Suprapubic skin (tissue), 4 donors: ENCODE data around the gene HIVEP3. TPM values are rescaled to one million over a fixed set of nuclear protein-coding genes. Genes with fewer than 3 reads are reported as not detected.

ENCODE experiments used
- DNase-seq, 2 donors: peaks; one replicate each; pipeline ENCODE4 v3.0.0-alpha.2; 2019; ENCODE audit warnings: low spot score in 2 of 2
- H3K27ac ChIP-seq: fragments of 200-600 bp; sonication (generic); one replicate; pipeline ENCODE4 v1.5.1; 2019
- H3K27me3 ChIP-seq: fragments of 200-600 bp; sonication (generic); one replicate; pipeline ENCODE4 v1.5.1; 2019
- H3K36me3 ChIP-seq: fragments of 200-600 bp; sonication (generic); one replicate; pipeline ENCODE4 v1.5.1; 2019
- H3K4me1 ChIP-seq: fragments of 200-600 bp; sonication (generic); one replicate; pipeline ENCODE4 v1.5.1; 2019
- H3K4me3 ChIP-seq: fragments of 200-600 bp; sonication (generic); one replicate; pipeline ENCODE4 v1.5.1; 2019; ENCODE audit warnings: mild to moderate bottlenecking
- H3K9me3 ChIP-seq: fragments of 200-600 bp; sonication (generic); one replicate; pipeline ENCODE4 v1.5.1; 2019
- EP300 ChIP-seq: sonication (generic); formaldehyde crosslinking; IDR thresholded peaks from one replicate; pipeline ENCODE4 v1.6.1; 2017; ENCODE audit warnings: antibody characterized with exemption
- POLR2A ChIP-seq, 2 donors: fragments of 450-650 bp; IDR thresholded peaks; one replicate each; pipeline ENCODE4 v1.6.1; 2017; ENCODE audit warnings: antibody characterized with exemption in 2 of 2, mild to moderate bottlenecking in 2 of 2, moderate library complexity in 2 of 2
- POLR2AphosphoS5 ChIP-seq, 3 donors: sonication (generic); formaldehyde crosslinking; IDR thresholded peaks; one replicate each; pipeline ENCODE4 v1.6.1; 2017; ENCODE audit warnings: antibody characterized with exemption in 3 of 3
- WGBS: methylation state at CpG from one replicate; pipeline ENCODE4 v1.1.5; 2018; 5-methylcytosine and 5-hydroxymethylcytosine counted together
- total RNA-seq, 4 donors: library from RNA; depleted of rRNA; stranded (reverse); fragments of >200 nt; gene quantifications; one replicate each; pipeline ENCODE4 v1.1.0, GENCODE V29; 2016
- TF ChIP-seq, protein P1 (sequence below), 2 donors: fragments of 200-600 bp in 1 of 2; fragments of 450-650 bp in 1 of 2; sonication (generic) in 1 of 2; IDR thresholded peaks; one replicate each; pipeline ENCODE4 v1.5.1; 2016 to 2019; ENCODE audit warnings: antibody characterized with exemption in 2 of 2, mild to moderate bottlenecking in 1 of 2, moderate library complexity in 1 of 2

The HIVEP3 gene
- total RNA-seq, 4 donors from 2014 or later: 11.3 to 23.9 (median 18.3) TPM

DNA sequence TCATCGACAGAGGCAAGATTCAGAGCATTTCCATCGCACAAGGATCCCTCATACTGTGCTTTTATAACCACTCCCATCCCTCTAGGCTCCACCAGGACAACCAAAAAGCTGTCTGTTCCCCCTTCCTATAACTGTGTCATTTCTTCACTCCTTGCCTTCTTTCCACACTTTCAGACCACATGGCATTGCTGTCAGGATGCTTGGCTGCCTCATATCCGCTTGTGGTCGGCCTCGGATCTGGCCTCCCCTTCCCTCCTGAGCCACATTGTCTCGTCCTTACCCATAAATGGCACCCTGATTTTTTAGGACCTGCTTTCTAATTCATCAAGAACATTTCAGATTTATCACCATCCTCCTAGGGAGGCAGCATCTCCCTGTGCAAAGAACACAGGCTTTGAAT, 80.5 kb downstream of the HIVEP3 start:
- Histone ChIP-seq H3K4me1 (no peaks in the 10 kb centered on the region), H3K9me3 (no peaks in the 10 kb centered on the region), H3K36me3 (no peaks in the 10 kb centered on the region), H3K27ac (no peak overlapping the region), H3K4me3 (no peak overlapping the region), H3K27me3 (no peaks in the 10 kb centered on the region)
- no peak for DNase-seq
- WGBS: 89% methylated on average over 6 of the region's 6 CpGs
- no peak for TF ChIP-seq EP300
- TF ChIP-seq, protein P1, sequence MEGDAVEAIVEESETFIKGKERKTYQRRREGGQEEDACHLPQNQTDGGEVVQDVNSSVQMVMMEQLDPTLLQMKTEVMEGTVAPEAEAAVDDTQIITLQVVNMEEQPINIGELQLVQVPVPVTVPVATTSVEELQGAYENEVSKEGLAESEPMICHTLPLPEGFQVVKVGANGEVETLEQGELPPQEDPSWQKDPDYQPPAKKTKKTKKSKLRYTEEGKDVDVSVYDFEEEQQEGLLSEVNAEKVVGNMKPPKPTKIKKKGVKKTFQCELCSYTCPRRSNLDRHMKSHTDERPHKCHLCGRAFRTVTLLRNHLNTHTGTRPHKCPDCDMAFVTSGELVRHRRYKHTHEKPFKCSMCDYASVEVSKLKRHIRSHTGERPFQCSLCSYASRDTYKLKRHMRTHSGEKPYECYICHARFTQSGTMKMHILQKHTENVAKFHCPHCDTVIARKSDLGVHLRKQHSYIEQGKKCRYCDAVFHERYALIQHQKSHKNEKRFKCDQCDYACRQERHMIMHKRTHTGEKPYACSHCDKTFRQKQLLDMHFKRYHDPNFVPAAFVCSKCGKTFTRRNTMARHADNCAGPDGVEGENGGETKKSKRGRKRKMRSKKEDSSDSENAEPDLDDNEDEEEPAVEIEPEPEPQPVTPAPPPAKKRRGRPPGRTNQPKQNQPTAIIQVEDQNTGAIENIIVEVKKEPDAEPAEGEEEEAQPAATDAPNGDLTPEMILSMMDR (IDR thresholded peaks at IDR 0.05): no peak
- no peak for TF ChIP-seq POLR2AphosphoS5 (IDR thresholded peaks at IDR 0.05)
- TF ChIP-seq POLR2A (IDR thresholded peaks at IDR 0.05): no peak

DNA sequence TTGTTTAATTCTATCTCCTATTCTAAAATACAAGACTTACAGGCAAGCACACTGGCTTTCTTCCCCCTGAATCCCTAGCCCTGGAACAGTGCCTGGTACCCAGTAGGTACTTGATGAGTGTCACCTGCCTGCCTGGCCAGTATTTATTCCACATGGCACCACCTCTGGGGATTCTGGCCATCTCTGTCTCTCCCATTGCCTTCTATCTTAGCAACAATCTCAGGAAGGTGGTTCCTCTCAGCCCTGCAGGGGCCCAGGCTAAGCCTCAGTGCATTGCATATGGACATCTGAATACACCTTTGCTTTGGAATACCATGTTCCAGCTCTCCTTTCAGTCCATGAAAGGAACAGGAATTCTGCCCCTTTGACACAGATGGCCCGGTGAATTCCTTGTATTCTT, 81.0 kb downstream of the HIVEP3 start:
- no peak overlapping the region for H3K27ac ChIP-seq
- no peak overlapping the region for H3K4me3 ChIP-seq
- WGBS: 92% methylated on average over 1 of the region's 1 CpG
- H3K9me3 ChIP-seq: no peaks in the 10 kb centered on the region
- DNase-seq: no peak
- H3K27me3 ChIP-seq: no peaks in the 10 kb centered on the region
- no peak for TF ChIP-seq POLR2A (IDR thresholded peaks at IDR 0.05)
- no peak for TF ChIP-seq POLR2AphosphoS5 (IDR thresholded peaks at IDR 0.05)
- TF ChIP-seq, protein P1 (IDR thresholded peaks at IDR 0.05): no peak
- TF ChIP-seq EP300: no peak
- H3K4me1 ChIP-seq: no peaks in the 10 kb centered on the region
- no peaks in the 10 kb centered on the region for H3K36me3 ChIP-seq

DNA sequence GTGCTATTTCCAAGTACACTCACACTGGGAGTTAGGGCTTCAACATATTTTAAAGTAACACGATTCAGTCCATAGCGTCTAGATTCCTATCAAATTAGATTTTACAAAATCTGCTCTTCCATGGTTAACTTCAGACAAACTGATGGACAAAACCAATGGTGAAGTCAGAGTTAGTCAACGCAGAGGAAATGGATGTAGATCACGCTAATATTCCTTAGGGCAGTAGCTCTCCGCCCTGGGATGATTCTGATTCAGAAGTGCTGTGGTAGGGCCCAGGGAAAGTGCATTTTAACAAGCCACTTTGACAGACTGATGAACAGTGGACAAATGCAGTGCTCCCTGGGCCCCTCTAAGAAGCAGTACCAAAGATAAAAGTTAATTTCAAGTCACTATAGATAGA, 83.2 kb downstream of the HIVEP3 start:
- Histone ChIP-seq H3K4me1 (no peaks in the 10 kb centered on the region), H3K4me3 (no peak overlapping the region), H3K9me3 (no peaks in the 10 kb centered on the region), H3K36me3 (no peaks in the 10 kb centered on the region), H3K27ac (no peak overlapping the region), H3K27me3 (no peaks in the 10 kb centered on the region)
- TF ChIP-seq EP300 (no peak), POLR2A (IDR thresholded peaks at IDR 0.05) (no peak), POLR2AphosphoS5 (IDR thresholded peaks at IDR 0.05) (no peak)
- TF ChIP-seq, protein P1 (IDR thresholded peaks at IDR 0.05): no peak
- 93% methylated on average over 5 of the region's 5 CpGs for WGBS
- DNase-seq: no peak

DNA sequence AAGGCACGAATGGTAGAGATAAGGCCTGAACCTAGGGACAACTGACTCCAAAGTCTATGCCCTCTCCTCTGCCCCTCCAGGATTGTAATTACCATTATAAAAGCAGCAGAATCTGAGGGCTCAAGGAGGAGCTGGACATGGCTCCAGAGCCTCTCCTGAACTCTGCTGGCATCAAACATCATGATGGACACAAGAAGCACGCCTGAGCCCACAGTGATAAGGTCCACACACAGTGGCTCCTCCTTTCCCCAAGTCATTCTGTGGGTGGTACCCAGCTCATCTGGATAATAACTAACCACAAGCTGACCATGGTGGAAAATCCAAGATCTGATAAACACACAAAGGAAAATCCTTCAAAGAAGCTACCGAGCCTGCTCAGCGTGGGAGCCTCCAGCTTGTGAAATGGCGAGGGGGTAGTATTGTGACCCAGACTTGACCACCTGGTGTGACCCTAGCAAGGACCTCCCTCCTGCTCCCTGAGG, 85.2 kb downstream of the HIVEP3 start:
- TF ChIP-seq, protein P1 (IDR thresholded peaks at IDR 0.05): no peak
- TF ChIP-seq POLR2AphosphoS5 (IDR thresholded peaks at IDR 0.05) (no peak), EP300 (no peak), POLR2A (IDR thresholded peaks at IDR 0.05) (no peak)
- no peak for DNase-seq
- Histone ChIP-seq H3K36me3 (no peaks in the 10 kb centered on the region), H3K27ac (no peak overlapping the region), H3K4me1 (no peaks in the 10 kb centered on the region), H3K9me3 (no peaks in the 10 kb centered on the region), H3K27me3 (no peaks in the 10 kb centered on the region), H3K4me3 (no peak overlapping the region)
- WGBS: 93% methylated on average over 5 of the region's 5 CpGs

DNA sequence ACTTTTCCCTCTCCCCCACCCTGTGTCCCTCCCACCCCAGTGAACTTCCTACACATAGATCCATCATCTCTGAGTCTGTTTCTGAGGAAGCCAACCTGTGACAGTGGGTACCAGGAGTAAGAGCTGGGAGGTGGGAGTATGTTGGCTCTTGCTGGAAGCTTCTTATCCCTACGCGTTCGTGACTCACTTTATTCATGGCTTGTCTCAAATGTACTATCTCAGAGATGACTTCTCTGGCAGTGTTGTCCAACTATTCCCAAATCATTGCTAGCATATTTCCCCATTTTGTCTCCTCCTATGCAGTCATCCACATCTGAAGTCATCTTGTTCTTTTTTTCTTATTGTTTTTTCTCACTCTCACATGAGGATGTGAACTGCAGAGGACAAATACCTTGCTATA, 88.0 kb downstream of the HIVEP3 start:
- Histone ChIP-seq H3K9me3 (no peaks in the 10 kb centered on the region), H3K27ac (no peak overlapping the region), H3K27me3 (peaks cover 3% of the 10 kb centered on the region), H3K4me1 (no peaks in the 10 kb centered on the region), H3K36me3 (no peaks in the 10 kb centered on the region), H3K4me3 (no peak overlapping the region)
- no peak for DNase-seq
- 93% methylated on average over 3 of the region's 3 CpGs for WGBS
- no peak for TF ChIP-seq EP300
- no peak for TF ChIP-seq POLR2A (IDR thresholded peaks at IDR 0.05)
- no peak for TF ChIP-seq POLR2AphosphoS5 (IDR thresholded peaks at IDR 0.05)
- TF ChIP-seq, protein P1 (IDR thresholded peaks at IDR 0.05): no peak
